Skeletal muscle tissue (tissue), 4 donors: ENCODE data around the gene ENDOD1. TPM values are rescaled to one million over a fixed set of nuclear protein-coding genes. Genes with fewer than 3 reads are reported as not detected.
"Not testable (repeated sequence)": the region's sequence is repeated elsewhere in the genome, so short reads cannot be mapped to it uniquely, and the experiment has no call there.

Experiments used
- H3K27ac ChIP-seq: one replicate; pipeline ENCODE4 v1.7.0; 2013; ENCODE audit warnings: mild to moderate bottlenecking, low read depth, low read length, inconsistent platforms
- H3K27me3 ChIP-seq, 3 donors: one replicate each; pipeline ENCODE4 v1.7.0; 2013; ENCODE audit warnings: low read length in 3 of 3; ENCODE audit not compliant: control insufficient read depth in 3 of 3, insufficient read depth in 3 of 3
- H3K36me3 ChIP-seq, 3 donors: one replicate each; pipeline ENCODE4 v1.7.0; 2013; ENCODE audit warnings: low read length in 3 of 3; ENCODE audit not compliant: control insufficient read depth in 3 of 3, insufficient read depth in 3 of 3
- H3K4me1 ChIP-seq, 3 donors: one replicate each; pipeline ENCODE4 v1.7.0; 2013; ENCODE audit warnings: low read length in 3 of 3, mild to moderate bottlenecking in 3 of 3; ENCODE audit not compliant: control insufficient read depth in 3 of 3, insufficient read depth in 3 of 3
- H3K4me3 ChIP-seq, 3 donors: one replicate each; pipeline ENCODE4 v1.7.0; 2013; ENCODE audit warnings: low read length in 3 of 3
- H3K9ac ChIP-seq, 3 donors: one replicate each; pipeline ENCODE4 v1.7.0; 2013; ENCODE audit warnings: low read length in 3 of 3, mild to moderate bottlenecking in 3 of 3, moderate library complexity in 2 of 3, low read depth in 1 of 3
- H3K9me3 ChIP-seq, 3 donors: one replicate each; pipeline ENCODE4 v1.7.0; 2013; ENCODE audit warnings: low read length in 3 of 3; ENCODE audit not compliant: control insufficient read depth in 3 of 3
- total RNA-seq: library from RNA; depleted of rRNA; stranded (reverse); fragments of >200 nt; gene quantifications from one replicate; pipeline ENCODE4 v1.2.3, GENCODE V29; 2014
- donor health status: Osteomylitis.

Gene ENDOD1
- total RNA-seq, 1 donor from 2014 or later = 99.2 TPM

DNA sequence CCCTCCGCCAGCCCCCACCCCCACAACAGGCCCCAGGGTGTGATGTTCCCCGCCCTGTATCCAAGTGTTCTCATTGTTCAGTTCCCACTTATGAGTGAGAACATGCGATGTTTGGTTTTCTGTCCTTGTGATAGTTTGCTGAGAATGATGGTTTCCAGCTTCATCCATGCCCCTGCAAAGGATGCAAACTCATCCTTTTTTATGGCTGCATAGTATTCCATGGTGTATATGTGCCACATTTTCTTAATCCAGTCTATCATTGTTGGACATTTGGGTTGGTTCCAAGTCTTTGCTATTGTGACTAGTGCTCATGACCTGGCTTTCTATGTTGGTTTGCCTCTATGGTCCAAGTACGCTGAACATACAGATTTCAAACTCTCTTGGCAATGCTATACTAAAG is 47.1 kb downstream of the ENDOD1 start:
- H3K27me3 ChIP-seq, H3K36me3 ChIP-seq, H3K9ac ChIP-seq, H3K4me3 ChIP-seq, H3K27ac ChIP-seq, H3K9me3 ChIP-seq: not testable (repeated sequence)
- peaks cover 4 to 21% (median 8%) of the 10 kb centered on the region in 3 donors for H3K4me1 ChIP-seq

DNA sequence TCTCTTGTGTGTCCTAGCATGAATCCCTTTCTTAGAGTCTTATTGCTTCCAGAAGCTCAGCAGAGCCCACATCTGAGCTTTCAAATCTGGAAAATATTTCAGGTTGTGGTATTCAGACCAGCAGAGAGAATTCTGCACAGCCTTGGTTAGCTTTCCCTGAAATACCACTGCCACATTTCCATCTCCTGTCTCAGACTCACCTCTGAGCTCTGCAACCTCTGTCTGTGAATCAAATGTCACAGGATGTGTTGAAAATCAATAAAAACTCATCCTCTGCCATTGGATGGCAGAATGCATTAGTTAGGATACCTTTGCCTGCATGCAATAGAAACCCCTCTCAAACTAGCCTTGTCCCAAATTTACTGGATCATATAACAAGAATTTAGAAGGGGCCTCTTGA is 47.7 kb downstream of the ENDOD1 start:
- H3K9ac ChIP-seq = no peak overlapping the region
- no peak overlapping the region for H3K4me3 ChIP-seq
- peaks cover 4 to 20% (median 8%) of the 10 kb centered on the region in 3 donors for H3K4me1 ChIP-seq
- H3K36me3 ChIP-seq = peaks cover 0 to 9% (median 3%) of the 10 kb centered on the region in 3 donors
- H3K27ac ChIP-seq = no peak overlapping the region
- no peaks in the 10 kb centered on the region for H3K9me3 ChIP-seq
- H3K27me3 ChIP-seq = no peaks in the 10 kb centered on the region

DNA sequence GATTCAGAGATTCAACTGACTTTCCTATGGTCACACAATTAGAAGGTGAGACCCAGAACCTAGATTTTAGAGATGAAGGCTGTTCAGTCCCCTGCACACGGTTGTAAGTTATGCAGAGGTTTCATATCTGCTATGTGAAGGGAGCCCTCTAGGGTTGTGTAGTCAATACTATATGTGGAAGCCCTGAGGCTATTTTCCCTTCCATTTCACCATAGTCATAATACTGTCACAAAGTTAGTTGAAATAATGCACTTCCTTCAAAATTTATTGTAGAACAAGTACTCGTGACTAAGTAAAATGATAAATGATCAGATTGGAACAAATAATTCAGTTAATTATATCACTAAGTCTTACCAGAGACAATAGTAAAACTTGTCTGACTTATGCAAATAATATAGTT is 48.8 kb downstream of the ENDOD1 start:
- peaks cover 4 to 10% (median 8%) of the 10 kb centered on the region in 3 donors for H3K4me1 ChIP-seq
- no peaks in the 10 kb centered on the region for H3K27me3 ChIP-seq
- H3K9ac ChIP-seq = no peak overlapping the region

DNA sequence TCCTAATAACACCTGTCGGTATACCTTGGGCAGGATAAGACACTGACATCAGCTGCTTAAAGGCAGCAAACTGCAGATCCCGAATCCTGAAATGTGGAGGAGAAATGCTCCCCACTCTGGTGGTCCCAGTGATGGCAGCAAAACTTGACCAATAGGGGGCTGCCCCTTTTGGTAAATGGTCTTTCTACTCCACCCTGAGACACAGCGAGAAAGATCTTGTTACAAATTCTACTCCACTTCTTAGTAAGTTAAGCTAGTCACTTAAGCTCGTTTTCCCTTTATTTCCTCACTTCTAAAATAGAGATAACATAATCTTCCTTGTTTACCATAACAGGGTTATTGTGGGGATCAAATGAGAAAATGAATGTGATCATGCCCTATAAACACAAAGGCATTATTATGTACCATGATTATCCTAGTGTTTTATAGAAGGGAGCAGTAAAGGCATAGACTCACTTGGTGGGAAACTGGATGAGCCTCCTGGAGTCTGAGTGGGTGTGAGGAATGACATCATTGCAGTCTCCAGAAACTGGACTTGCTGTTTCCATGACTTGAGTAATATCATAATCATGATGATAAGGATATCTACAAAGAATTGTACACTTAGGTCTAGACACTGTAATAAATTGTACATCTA is 50.9 kb downstream of the ENDOD1 start:
- Histone ChIP-seq H3K27me3 (no peaks in the 10 kb centered on the region), H3K9me3 (no peaks in the 10 kb centered on the region), H3K9ac (no peak overlapping the region), H3K4me3 (no peak overlapping the region), H3K4me1 (no peaks in the 10 kb centered on the region), H3K36me3 (no peaks in the 10 kb centered on the region), H3K27ac (no peak overlapping the region)

More for the DNA sequence above, 48.8 kb downstream of the ENDOD1 start:
- Histone ChIP-seq H3K36me3 (peaks cover 0 to 4% (median 3%) of the 10 kb centered on the region in 3 donors), H3K9me3 (no peaks in the 10 kb centered on the region), H3K4me3 (no peak overlapping the region), H3K27ac (no peak overlapping the region)

DNA sequence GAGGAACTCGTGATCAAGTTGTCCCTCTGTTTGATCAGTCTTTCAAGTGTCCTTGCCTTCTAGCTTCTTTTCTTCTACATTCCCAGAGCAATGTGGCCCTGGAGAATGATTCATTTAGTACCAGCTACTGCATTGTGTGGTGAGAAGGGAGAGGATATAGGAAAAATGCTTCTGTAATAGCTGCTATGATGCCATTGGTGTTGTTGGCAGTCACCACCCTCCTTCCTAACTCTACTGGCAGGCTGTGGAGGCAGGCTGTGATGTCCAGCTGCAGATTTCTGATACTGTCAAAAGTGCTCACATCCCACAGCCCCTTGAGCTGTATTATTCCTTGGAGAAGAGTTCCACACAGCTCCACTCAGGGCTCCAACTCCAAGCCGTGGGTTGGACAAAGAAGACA is 52.8 kb downstream of the ENDOD1 start:
- H3K4me1 ChIP-seq = peaks cover 3 to 9% (median 9%) of the 10 kb centered on the region in 3 donors
- H3K27me3 ChIP-seq = no peaks in the 10 kb centered on the region
- no peaks in the 10 kb centered on the region for H3K36me3 ChIP-seq
- no peak overlapping the region for H3K27ac ChIP-seq
- H3K4me3 ChIP-seq = no peak overlapping the region
- no peaks in the 10 kb centered on the region for H3K9me3 ChIP-seq
- no peak overlapping the region for H3K9ac ChIP-seq

DNA sequence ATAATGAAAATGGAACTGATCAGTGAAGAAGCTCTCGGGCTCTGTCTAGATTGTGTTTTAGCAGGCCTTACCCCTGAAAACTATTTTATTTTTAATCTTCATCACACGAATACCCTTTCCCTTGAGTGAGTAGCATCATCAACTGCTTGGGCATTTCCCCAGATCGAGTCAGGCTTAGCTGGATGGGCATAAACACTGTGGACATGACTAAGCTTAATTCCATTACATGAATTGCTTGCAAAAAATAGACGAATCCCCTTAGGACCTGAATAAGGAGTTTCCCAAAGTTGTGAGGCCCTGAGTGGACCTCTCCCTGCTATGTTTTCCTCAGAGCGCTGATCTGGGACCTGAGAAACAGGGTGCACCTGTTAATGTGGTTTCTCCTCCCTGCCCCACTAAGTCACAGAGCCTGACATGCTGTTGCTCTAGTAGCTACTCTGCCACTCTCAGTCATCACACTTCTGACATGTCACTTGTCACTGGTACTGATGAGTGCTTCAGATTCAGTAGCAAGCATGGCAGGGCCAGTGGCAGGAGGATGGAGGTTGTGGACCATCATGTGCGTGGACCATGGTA is 53.5 kb downstream of the ENDOD1 start:
- Histone ChIP-seq H3K9me3 (no peaks in the 10 kb centered on the region), H3K9ac (no peak overlapping the region), H3K4me3 (no peak overlapping the region), H3K27me3 (no peaks in the 10 kb centered on the region), H3K27ac (no peak overlapping the region), H3K36me3 (no peaks in the 10 kb centered on the region), H3K4me1 (peaks cover 10 to 17% (median 16%) of the 10 kb centered on the region in 3 donors)

DNA sequence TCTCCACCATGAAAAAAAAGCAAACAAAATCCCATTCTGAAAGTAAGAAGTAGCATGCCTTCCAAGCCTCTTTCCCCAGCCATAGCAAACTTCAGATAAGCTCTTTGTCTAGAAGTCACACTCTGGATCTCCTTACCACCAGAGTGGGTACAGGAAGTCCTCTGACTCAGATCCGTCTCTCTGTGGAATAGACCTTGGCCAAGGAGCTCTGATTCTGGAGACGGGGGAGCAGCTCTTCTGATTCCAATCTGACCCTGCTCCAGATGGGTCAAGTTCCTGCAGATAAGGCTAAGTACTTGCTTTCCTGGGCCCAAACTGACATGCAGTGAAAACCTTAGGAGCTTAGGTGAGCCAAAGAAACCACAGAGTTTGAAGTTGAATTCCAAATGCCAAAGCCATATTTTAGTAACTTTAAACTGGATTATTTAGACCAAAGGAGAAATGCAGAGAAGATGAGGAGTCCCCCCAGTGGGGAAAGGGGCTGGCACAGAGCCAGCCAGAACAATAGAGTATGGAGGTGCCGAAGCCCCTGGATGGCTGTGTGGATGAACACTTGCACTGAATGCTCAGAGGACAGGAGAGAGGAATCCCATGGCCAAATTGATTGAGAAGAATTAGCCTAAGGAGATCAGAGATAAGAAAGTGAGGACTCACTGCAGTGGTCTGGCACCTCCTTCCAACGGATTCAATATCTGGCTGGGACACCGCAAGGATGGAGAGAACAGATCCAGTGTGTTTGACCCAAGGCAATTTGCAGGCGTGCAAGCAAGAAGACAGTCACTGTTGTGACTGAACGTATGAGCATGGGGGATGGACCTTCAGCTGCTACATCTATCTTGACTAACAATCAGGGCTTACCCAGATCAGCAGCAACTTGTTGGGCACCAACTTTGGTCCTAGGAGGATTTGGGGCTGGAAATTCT is 54.9 kb downstream of the ENDOD1 start:
- Histone ChIP-seq H3K9ac (no peak overlapping the region), H3K27ac (no peak overlapping the region), H3K9me3 (no peaks in the 10 kb centered on the region)

DNA sequence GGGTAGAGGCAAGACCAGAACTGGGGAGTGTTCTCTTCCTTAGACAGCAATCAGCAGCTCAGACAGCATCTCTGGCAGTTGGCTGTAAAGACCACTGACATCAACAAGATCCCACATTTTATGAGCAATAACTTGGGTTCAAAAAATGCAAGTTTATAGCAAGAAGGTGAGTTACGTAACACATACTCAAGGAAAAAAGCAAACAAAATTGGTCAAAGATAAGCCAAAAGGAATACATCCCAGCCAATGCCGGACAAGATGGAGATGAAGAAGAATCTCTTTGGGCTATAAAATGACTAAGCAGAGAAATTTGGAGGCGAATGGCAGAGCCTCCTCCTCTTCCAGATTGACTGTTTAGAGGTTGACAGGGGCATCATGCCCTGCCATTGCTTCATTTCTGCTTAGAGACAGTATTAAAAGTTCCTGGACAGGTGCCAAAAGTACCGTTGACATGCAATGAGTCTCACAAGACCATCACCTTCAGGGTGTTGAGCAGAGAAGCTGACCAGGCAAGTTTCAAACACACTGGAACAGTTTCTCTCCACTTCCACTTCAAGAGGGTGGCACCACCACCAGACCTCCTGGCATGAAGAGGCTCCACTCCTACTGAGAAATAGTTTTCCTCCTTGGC is 55.9 kb downstream of the ENDOD1 start:
- Histone ChIP-seq H3K9ac (no peak overlapping the region), H3K9me3 (no peaks in the 10 kb centered on the region), H3K27me3 (no peaks in the 10 kb centered on the region), H3K36me3 (no peaks in the 10 kb centered on the region), H3K4me1 (peaks cover 30 to 40% (median 35%) of the 10 kb centered on the region in 3 donors), H3K27ac (peak overlapping the region; percentile 82), H3K4me3 (no peak overlapping the region)

More for the DNA sequence above, 54.9 kb downstream of the ENDOD1 start:
- H3K27me3 ChIP-seq = no peaks in the 10 kb centered on the region
- H3K4me3 ChIP-seq = no peak overlapping the region
- peaks cover 22 to 30% (median 29%) of the 10 kb centered on the region in 3 donors for H3K4me1 ChIP-seq
- H3K36me3 ChIP-seq = no peaks in the 10 kb centered on the region

DNA sequence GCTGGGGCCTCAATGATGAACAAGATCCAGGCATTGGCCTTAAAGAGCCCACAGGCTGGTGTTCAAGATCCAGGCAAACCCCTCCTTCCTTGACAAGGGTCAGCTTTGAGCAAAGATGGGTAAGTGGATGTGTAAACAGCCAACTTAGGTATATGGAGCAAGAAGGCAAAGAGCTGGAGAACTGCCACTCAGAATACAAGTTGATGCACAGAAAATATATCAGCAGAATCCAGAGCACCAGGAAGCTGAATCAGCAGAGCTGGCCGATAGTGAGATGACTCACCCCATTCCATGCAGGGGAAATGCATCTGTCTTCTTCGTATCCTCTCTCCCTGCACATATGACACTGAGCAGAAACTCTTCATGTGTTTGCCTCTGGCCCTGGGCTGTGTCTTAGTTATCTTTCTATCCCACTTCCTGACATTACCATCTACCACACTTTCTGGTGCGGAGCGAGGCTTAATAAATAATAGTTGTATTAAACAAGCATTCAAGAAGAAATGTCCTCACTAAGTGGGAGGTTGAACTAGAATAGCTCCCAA is 57.8 kb downstream of the ENDOD1 start:
- Histone ChIP-seq H3K27ac (peak overlapping the region; percentile 82), H3K4me1 (peaks cover 34 to 49% (median 48%) of the 10 kb centered on the region in 3 donors), H3K9me3 (no peaks in the 10 kb centered on the region), H3K9ac (no peak overlapping the region), H3K36me3 (no peaks in the 10 kb centered on the region), H3K4me3 (peak overlapping the region in 1 of 3 donors; percentile 6), H3K27me3 (no peaks in the 10 kb centered on the region)
